H1 (cell line): Measurements from ENCODE around the gene CUL2. TPM values are rescaled to one million over a fixed set of nuclear protein-coding genes. Genes with fewer than 3 reads are reported as not detected.

Source experiments
- CTCF ChIA-PET: fragments of 300-600 bp; sonication (Branson Sonifier 250); formaldehyde crosslinking; loops from one replicate; lab custom pipeline; 2021; ENCODE audit not compliant: partially characterized antibody; lab: Charles Lee
- POLR2A ChIA-PET: fragments of 300-600 bp; sonication (Branson Sonifier 250); formaldehyde crosslinking; loops from one replicate; lab custom pipeline; 2021; ENCODE audit warnings: inconsistent platforms; ENCODE audit not compliant: partially characterized antibody; lab: Charles Lee
- DNase-seq, 2 experiments: peaks; one replicate each; pipeline versions ENCODE4 v3.0.0 to v3.0.0-alpha.2; 2010 to 2022; ENCODE audit warnings: low spot score in 2 of 2, low read depth in 1 of 2, mixed read lengths in 1 of 2
- FAIRE-seq: peaks from 2 replicates; lab custom pipeline; 2011; peaks lifted over from hg19 to GRCh38; lab: Jason Lieb, UNC
- H2AFZ ChIP-seq: 2 replicates; pipeline ENCODE4 v1.8.1; 2012; ENCODE audit warnings: low read length, inconsistent platforms
- H2AK5ac ChIP-seq: 2 replicates; pipeline ENCODE4 v1.6.1; 2013; ENCODE audit warnings: low read depth, low read length
- H2BK120ac ChIP-seq: replicated peaks from 2 replicates; pipeline ENCODE3; 2013; ENCODE audit warnings: low read depth, low read length, inconsistent platforms
- H2BK12ac ChIP-seq: 2 replicates; pipeline ENCODE4 v1.6.1; 2013; ENCODE audit warnings: low read depth, low read length
- H2BK15ac ChIP-seq: 2 replicates; pipeline ENCODE4 v1.6.1; 2013; ENCODE audit warnings: low read length
- H2BK20ac ChIP-seq: 2 replicates; pipeline ENCODE4 v1.6.1; 2013; ENCODE audit warnings: low read length
- H2BK5ac ChIP-seq: 2 replicates; pipeline ENCODE4 v1.6.1; 2013; ENCODE audit warnings: low read depth, low read length
- H3K14ac ChIP-seq: 2 replicates; pipeline ENCODE4 v1.6.1; 2013; ENCODE audit warnings: inconsistent platforms; ENCODE audit not compliant: insufficient read length
- H3K18ac ChIP-seq: 2 replicates; pipeline ENCODE4 v1.6.1; 2013; ENCODE audit warnings: low read length; ENCODE audit errors: extremely low read depth
- H3K23ac ChIP-seq: 2 replicates; pipeline ENCODE4 v1.6.1; 2013; ENCODE audit warnings: inconsistent platforms; ENCODE audit not compliant: insufficient read length
- H3K23me2 ChIP-seq: 2 replicates; pipeline ENCODE4 v1.6.1; 2013; ENCODE audit warnings: low read depth, low read length
- H3K27ac ChIP-seq: 2 replicates; pipeline ENCODE4 v1.6.1; 2011; ENCODE audit warnings: low read depth, low read length, inconsistent platforms
- H3K27me3 ChIP-seq, 4 experiments: replicated peaks in 1 of 4; 1 replicate in 1 of 4; 2 replicates in 3 of 4; pipeline versions ENCODE4 v1.6.1 to v1.8.1; 2011 to 2013; ENCODE audit warnings: low read length in 3 of 4, mild to moderate bottlenecking in 3 of 4, inconsistent platforms in 2 of 4, mixed read lengths in 2 of 4, moderate library complexity in 1 of 4; ENCODE audit not compliant: control insufficient read depth in 3 of 4, insufficient read depth in 3 of 4; ENCODE audit errors: extremely low read depth in 1 of 4
- H3K36me3 ChIP-seq, 4 experiments: 2 replicates each; pipeline versions ENCODE4 v1.6.1 to v1.8.1; 2011 to 2013; ENCODE audit warnings: mild to moderate bottlenecking in 4 of 4, low read length in 3 of 4, moderate library complexity in 2 of 4, control low read depth in 1 of 4, inconsistent platforms in 1 of 4; ENCODE audit not compliant: insufficient read depth in 4 of 4, control insufficient read depth in 2 of 4
- H3K4ac ChIP-seq: replicated peaks from 2 replicates; pipeline ENCODE3; 2013; ENCODE audit warnings: low read length, low read depth, mixed read lengths, inconsistent platforms; ENCODE audit not compliant: insufficient read length
- H3K4me1 ChIP-seq, 4 experiments: replicated peaks in 1 of 4; 1 replicate in 1 of 4; 2 replicates in 3 of 4; pipeline versions ENCODE4 v1.6.1 to v1.8.1; 2011 to 2013; ENCODE audit warnings: low read length in 3 of 4, inconsistent platforms in 2 of 4, mixed read lengths in 1 of 4; ENCODE audit not compliant: insufficient read depth in 4 of 4, control insufficient read depth in 3 of 4
- H3K4me2 ChIP-seq, 2 experiments: 2 replicates each; pipeline versions ENCODE4 v1.6.1 to v1.8.1; 2011 to 2013; ENCODE audit warnings: low read depth in 2 of 2, low read length in 2 of 2, control low read depth in 1 of 2, inconsistent platforms in 1 of 2, mild to moderate bottlenecking in 1 of 2; ENCODE audit not compliant: insufficient read depth in 1 of 2
- H3K4me3 ChIP-seq, 4 experiments: fragments of 200-600, 300-600 bp in 1 of 4; sonication (generic), shearing (Covaris generic), sonication (Bioruptor Twin) in 1 of 4; 2 replicates each; pipeline versions ENCODE4 v1.5.1 to v1.8.1; 2011 to 2016; ENCODE audit warnings: low read length in 4 of 4, low read depth in 3 of 4, control low read depth in 2 of 4, inconsistent platforms in 2 of 4, mild to moderate bottlenecking in 2 of 4, mixed read lengths in 1 of 4, moderate library complexity in 1 of 4; ENCODE audit not compliant: insufficient read depth in 2 of 4; ENCODE audit errors: extremely low read depth in 1 of 4
- H3K56ac ChIP-seq: replicated peaks from 2 replicates; pipeline ENCODE3; 2013; ENCODE audit warnings: low read depth, mild to moderate bottlenecking, mixed read lengths, low read length, inconsistent platforms; ENCODE audit not compliant: insufficient read length
- H3K79me1 ChIP-seq: 2 replicates; pipeline ENCODE4 v1.6.1; 2013; ENCODE audit warnings: low read depth, low read length, control low read depth
- H3K79me2 ChIP-seq, 2 experiments: 2 replicates each; pipeline versions ENCODE4 v1.6.1 to v1.8.1; 2012 to 2013; ENCODE audit warnings: low read length in 2 of 2, mild to moderate bottlenecking in 2 of 2, inconsistent platforms in 1 of 2; ENCODE audit not compliant: insufficient read depth in 2 of 2, control insufficient read depth in 1 of 2
- H3K9ac ChIP-seq, 4 experiments: replicated peaks in 1 of 4; 1 replicate in 1 of 4; 2 replicates in 3 of 4; pipeline versions ENCODE4 v1.6.1 to v1.8.1; 2011 to 2013; ENCODE audit warnings: low read depth in 3 of 4, low read length in 3 of 4, control low read depth in 2 of 4, mild to moderate bottlenecking in 2 of 4, moderate library complexity in 2 of 4, inconsistent platforms in 1 of 4; ENCODE audit errors: extremely low read depth in 1 of 4
- H3K9me3 ChIP-seq, 2 experiments: 2 replicates each; pipeline versions ENCODE4 v1.6.1 to v1.8.1; 2012 to 2013; ENCODE audit warnings: mild to moderate bottlenecking in 2 of 2, moderate library complexity in 2 of 2, control low read depth in 1 of 2, inconsistent platforms in 1 of 2, low read depth in 1 of 2, low read length in 1 of 2, mixed read lengths in 1 of 2; ENCODE audit not compliant: insufficient read depth in 2 of 2
- H4K20me1 ChIP-seq, 2 experiments: replicated peaks in 1 of 2; 2 replicates each; pipeline versions ENCODE3 to v1.8.1; 2011 to 2013; ENCODE audit warnings: inconsistent platforms in 2 of 2, low read length in 2 of 2, mild to moderate bottlenecking in 1 of 2; ENCODE audit not compliant: insufficient read depth in 2 of 2, control insufficient read depth in 1 of 2
- H4K5ac ChIP-seq: 2 replicates; pipeline ENCODE4 v1.6.1; 2013; ENCODE audit warnings: low read length, low read depth, mixed read lengths, inconsistent platforms; ENCODE audit not compliant: insufficient read length
- H4K8ac ChIP-seq: 2 replicates; pipeline ENCODE4 v1.8.0; 2013; ENCODE audit warnings: mild to moderate bottlenecking, moderate library complexity, low read length, inconsistent platforms; ENCODE audit not compliant: insufficient read depth; ENCODE audit errors: extremely low read depth
- H4K91ac ChIP-seq: replicated peaks from 2 replicates; pipeline ENCODE3; 2013; ENCODE audit warnings: low read length, mixed read lengths, inconsistent platforms; ENCODE audit not compliant: insufficient read length
- RBBP5 ChIP-seq: IDR thresholded peaks from 2 replicates; pipeline ENCODE4 v1.7.1; 2012; ENCODE audit warnings: low read depth, mild to moderate bottlenecking, inconsistent platforms, low read length, moderate library complexity, borderline replicate concordance
- WGBS, 2 experiments: shearing (Covaris generic) in 1 of 2; methylation state at CpG; one replicate each; pipeline versions ENCODE4 v1.1.6 to v1.1.7; 2013 to 2015; ENCODE audit warnings: low lambda C conversion rate in 2 of 2, mixed read lengths in 2 of 2, inconsistent platforms in 1 of 2, low coverage in 1 of 2, missing lambda C conversion rate in 1 of 2; ENCODE audit not compliant: insufficient replicate concordance in 2 of 2, insufficient coverage in 1 of 2, insufficient read length in 1 of 2; ENCODE audit errors: extremely low coverage in 1 of 2, missing lambda C conversion rate in 1 of 2; 5-methylcytosine and 5-hydroxymethylcytosine counted together
- polyA plus RNA-seq, 7 experiments: library from polyadenylated mRNA; depleted of rRNA in 3 of 7; stranded (reverse) in 5 of 7; unstranded in 2 of 7; fragments of >200 nt in 5 of 7; fragments of 200-250 nt in 2 of 7; gene quantifications; 1 replicate in 5 of 7; 2 replicates in 1 of 7; 4 replicates in 1 of 7; pipeline versions ENCODE4 v1.2.1 to v1.2.3, GENCODE V29; 2011 to 2013; ENCODE audit warnings: missing spikeins in 2 of 7, mixed read lengths in 2 of 7
- total RNA-seq: library from RNA; stranded (reverse); fragmentation: NEBNext Ultra II Directional; extraction: Animal tissue kit (Norgen Biotek cat#: 25700); gene quantifications from 2 replicates; pipeline ENCODE4 v1.2.1, GENCODE V29; 2021

CUL2 gene
- total and polyA plus RNA-seq, 2 of the 8 experiments (the other 6 are each of a cell fraction or from before 2014, with no cell fraction given) = 10.2 to 43.1 TPM

DNA sequence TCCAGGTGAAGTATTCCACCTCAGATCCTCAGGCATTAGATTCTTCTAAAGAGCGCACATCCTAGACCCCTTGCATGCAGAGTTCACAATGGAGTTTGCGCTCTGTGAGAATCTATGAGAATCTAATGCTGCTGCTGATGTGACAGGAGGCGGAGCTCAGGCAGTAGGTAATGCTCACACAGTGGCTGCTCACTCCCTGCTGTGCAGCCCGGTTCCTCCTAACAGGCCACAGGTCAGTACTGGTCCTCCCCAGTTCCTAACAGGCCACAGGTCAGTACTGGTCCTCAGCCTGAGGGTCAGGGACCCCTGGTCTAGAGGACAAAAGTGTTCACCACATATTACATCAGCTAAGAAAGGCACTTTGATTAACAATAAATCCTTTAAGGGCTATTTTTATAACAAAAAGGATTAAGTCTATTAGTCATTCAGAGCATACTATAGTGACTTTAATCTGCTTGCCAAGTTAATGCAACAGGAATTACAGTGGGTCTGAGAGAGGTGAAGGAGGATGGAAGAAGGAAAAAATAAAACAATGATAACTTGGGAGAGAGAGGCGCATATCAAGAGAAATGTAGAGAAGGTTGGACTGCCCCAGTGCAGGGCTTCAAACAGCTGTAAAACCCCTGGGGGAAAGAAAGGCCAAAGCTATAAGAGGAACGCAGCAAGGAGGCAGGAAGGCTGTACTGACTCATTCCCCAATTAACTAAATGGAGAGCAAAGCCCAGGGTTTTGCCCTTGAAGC is 49.2 kb downstream of the CUL2 start:
- peaks cover 2 to 10% (median 3%) of the 10 kb centered on the region in 4 experiments; a peak in 5 of 7 replicates for H3K4me1 ChIP-seq
- H3K27ac ChIP-seq = peak overlapping the region; percentile 37; the same call in 1 of the 2 replicates
- no peak overlapping the region for H2BK120ac ChIP-seq
- no peak overlapping the region for H2AFZ ChIP-seq
- no peak overlapping the region; the same call in 1 of the 2 replicates for H4K8ac ChIP-seq
- H3K23me2 ChIP-seq = no peaks in the 10 kb centered on the region
- no peak overlapping the region for H3K23ac ChIP-seq
- 0 out of 2 replicates have a peak overlapping the region, but pooled peaks have one; percentile 66 for H2BK15ac ChIP-seq
- H2BK20ac ChIP-seq = no peak overlapping the region
- peaks cover 0 to 9% (median 3%) of the 10 kb centered on the region in 4 experiments; a peak in 3 of 8 replicates for H3K36me3 ChIP-seq
- 62% methylated on average over 6 of the region's 6 CpGs; no CpG with 5 or more reads in 1 of the 2 experiments for WGBS, 2 experiments
- H4K5ac ChIP-seq = peak overlapping the region; percentile 4
- no peaks in the 10 kb centered on the region for H3K79me2 ChIP-seq
- ChIA-PET POLR2A (interaction anchor here (1.2 kb wide), 1 partner anchor 9 kb away, joined by 3 read pairs; no protein-coding TSS in a partner anchor), CTCF (interaction anchor here (1.0 to 1.7 kb wide), 4 partner anchors 14 to 79 kb away, joined by 3 to 6 read pairs (median 5); no protein-coding TSS in a partner anchor)
- no peak overlapping the region for H4K91ac ChIP-seq
- peak; percentile 58 for FAIRE-seq
- DNase-seq = peak in 1 of 2 experiments; percentile 64
- H3K56ac ChIP-seq = no peak overlapping the region
- no peak overlapping the region; the same call in 1 of the 2 replicates for H3K18ac ChIP-seq
- H2AK5ac ChIP-seq = no peak overlapping the region
- no peaks in the 10 kb centered on the region for H3K9me3 ChIP-seq
- no peaks in the 10 kb centered on the region for H3K27me3 ChIP-seq
- no peak overlapping the region for H3K4me3 ChIP-seq
- H4K20me1 ChIP-seq = peaks cover 0 to 3% of the 10 kb centered on the region in 2 experiments
- H2BK12ac ChIP-seq = no peak overlapping the region
- no peak overlapping the region for H3K14ac ChIP-seq
- H3K9ac ChIP-seq = no peak overlapping the region
- H3K4ac ChIP-seq = no peak overlapping the region
- peak overlapping the region; percentile 8 to 27; a peak in 1 of 4 replicates for H3K4me2 ChIP-seq
- no peaks in the 10 kb centered on the region for H3K79me1 ChIP-seq
- peak overlapping the region; percentile 60; the same call in 1 of the 2 replicates for H2BK5ac ChIP-seq
- TF ChIP-seq RBBP5 = no peak
